ENCODE results near the gene ARHGAP24. TPM values are rescaled to one million over a fixed set of nuclear protein-coding genes. Genes with fewer than 3 reads are reported as not detected.

The ARHGAP24 gene
- total RNA-seq, 1 experiment from 2014 or later = 17.4 TPM

- no peak overlapping the region for H3K4me3 ChIP-seq (ENCODE audit: low read depth in 2 of 2, low read length in 2 of 2)
- TF ChIP-seq POLR2AphosphoS5 (IDR thresholded peaks at IDR 0.05; ENCODE audit: low read depth, low read length) (no peak), CTCF (IDR thresholded peaks at IDR 0.05) (no peak), TCF7L2 (IDR thresholded peaks at IDR 0.05; ENCODE audit: low read depth, low read length) (no peak), SIN3A (IDR thresholded peaks at IDR 0.05; ENCODE audit: borderline replicate concordance, insufficient read depth, low read depth, low read length) (no peak), REST (IDR thresholded peaks at IDR 0.05; ENCODE audit: insufficient read depth in 1 of 2, low read depth in 2 of 2, low read length in 1 of 2) (no peak)
- intact Hi-C loops (cut with micrococcal nuclease; ENCODE audit: unreplicated experiment) = no loop called here
- CTCF ChIA-PET = interaction anchor here (0.6 kb wide), 1 partner anchor 150 kb away, joined by 3 read pairs; no protein-coding TSS in a partner anchor
- BruUV-seq (replicated peaks) = no TSS peak
- POLR2A ChIA-PET = no interaction called here
- H3K9me3 ChIP-seq (ENCODE audit: control insufficient read depth, insufficient read depth, low read depth, low read length) = no peaks in the 10 kb centered on the region
- H3K36me3 ChIP-seq (ENCODE audit: control insufficient read depth, insufficient read depth, low read length) = no peaks in the 10 kb centered on the region
- no peak overlapping the region for H3K27ac ChIP-seq (ENCODE audit: low read length)
- DNase-seq (ENCODE audit: low read depth, low spot score) (no peak), ATAC-seq (no peak)
- H3K4me1 ChIP-seq (ENCODE audit: control insufficient read depth, insufficient read depth, low read length) = no peaks in the 10 kb centered on the region
- in situ Hi-C loops (cut with HindIII; ENCODE audit: low pct_unique_long_range_greater_than_20kb, low sequenced_read_pairs) = no loop called here
- no peaks in the 10 kb centered on the region for H3K27me3 ChIP-seq (ENCODE audit: control insufficient read depth, insufficient read depth, low read length)
Measured at GRCh38 chr4:85732124-85732523, 257.2 kb downstream of the ARHGAP24 start.

- ChIA-PET CTCF (no interaction called here), POLR2A (no interaction called here)
- Histone ChIP-seq H3K27ac (ENCODE audit: low read length) (no peak overlapping the region; the same call in 1 of the 2 replicates), H3K27me3 (ENCODE audit: control insufficient read depth, insufficient read depth, low read length) (no peaks in the 10 kb centered on the region), H3K36me3 (ENCODE audit: control insufficient read depth, insufficient read depth, low read length) (no peaks in the 10 kb centered on the region), H3K4me1 (ENCODE audit: control insufficient read depth, insufficient read depth, low read length) (no peaks in the 10 kb centered on the region), H3K4me3 (ENCODE audit: low read depth in 2 of 2, low read length in 2 of 2) (no peak overlapping the region), H3K9me3 (ENCODE audit: control insufficient read depth, insufficient read depth, low read depth, low read length) (no peaks in the 10 kb centered on the region)
- ATAC-seq (no peak), DNase-seq (ENCODE audit: low read depth, low spot score) (no peak)
- intact Hi-C loops (cut with micrococcal nuclease; ENCODE audit: unreplicated experiment) (no loop called here), in situ Hi-C loops (cut with HindIII; ENCODE audit: low pct_unique_long_range_greater_than_20kb, low sequenced_read_pairs) (no loop called here)
- BruUV-seq (replicated peaks) = no TSS peak
- TF ChIP-seq TCF7L2 (IDR thresholded peaks at IDR 0.05; ENCODE audit: low read depth, low read length) (no peak), POLR2AphosphoS5 (IDR thresholded peaks at IDR 0.05; ENCODE audit: low read depth, low read length) (no peak), SIN3A (IDR thresholded peaks at IDR 0.05; ENCODE audit: borderline replicate concordance, insufficient read depth, low read depth, low read length) (no peak)
Measured at GRCh38 chr4:85733798-85734197, 258.8 kb downstream of the ARHGAP24 start.

GRCh38 chr4:85734424-85734831 lies 259.5 kb downstream of the ARHGAP24 start:
- ATAC-seq (no peak), DNase-seq (ENCODE audit: low read depth, low spot score) (no peak)
- ChIA-PET POLR2A (no interaction called here), CTCF (no interaction called here)
- Histone ChIP-seq H3K9me3 (ENCODE audit: control insufficient read depth, insufficient read depth, low read depth, low read length) (no peaks in the 10 kb centered on the region), H3K36me3 (ENCODE audit: control insufficient read depth, insufficient read depth, low read length) (no peaks in the 10 kb centered on the region), H3K27me3 (ENCODE audit: control insufficient read depth, insufficient read depth, low read length) (no peaks in the 10 kb centered on the region), H3K4me3 (ENCODE audit: low read depth in 2 of 2, low read length in 2 of 2) (no peak overlapping the region), H3K4me1 (ENCODE audit: control insufficient read depth, insufficient read depth, low read length) (no peaks in the 10 kb centered on the region), H3K27ac (ENCODE audit: low read length) (no peak overlapping the region)
- intact Hi-C loops (cut with micrococcal nuclease; ENCODE audit: unreplicated experiment) (no loop called here), in situ Hi-C loops (cut with HindIII; ENCODE audit: low pct_unique_long_range_greater_than_20kb, low sequenced_read_pairs) (no loop called here)
- no peak for TF ChIP-seq SIN3A (IDR thresholded peaks at IDR 0.05; ENCODE audit: borderline replicate concordance, insufficient read depth, low read depth, low read length)
- BruUV-seq (replicated peaks) = no TSS peak
